Osteoblast (primary cell): Measurements from ENCODE around the gene PPFIA2. TPM values are rescaled to one million over a fixed set of nuclear protein-coding genes. Genes with fewer than 3 reads are reported as not detected.

ENCODE experiments used
- DNase-seq: peaks from one replicate; pipeline ENCODE4 v3.0.0; 2011; ENCODE audit warnings: low spot score, mixed read lengths; ENCODE audit not compliant: insufficient read length; ENCODE audit errors: missing footprints
- H2AFZ ChIP-seq: 2 replicates; pipeline ENCODE4 v1.6.0; 2011; ENCODE audit warnings: mild to moderate bottlenecking, low read length
- H3K27ac ChIP-seq: 2 replicates; pipeline ENCODE4 v1.5.1; 2011; ENCODE audit warnings: mild to moderate bottlenecking, low read depth, low read length, moderate library complexity
- H3K27me3 ChIP-seq: 2 replicates; pipeline ENCODE4 v1.6.0; 2012; ENCODE audit warnings: mild to moderate bottlenecking, control low read depth, inconsistent platforms, low read length, moderate library complexity; ENCODE audit not compliant: insufficient read depth
- H3K36me3 ChIP-seq: 2 replicates; pipeline ENCODE4 v1.5.1; 2011; ENCODE audit warnings: mild to moderate bottlenecking, low read length, control low read depth, moderate library complexity; ENCODE audit not compliant: insufficient read depth
- H3K4me1 ChIP-seq: 2 replicates; pipeline ENCODE4 v1.5.1; 2011; ENCODE audit warnings: mild to moderate bottlenecking, low read length, control low read depth, moderate library complexity; ENCODE audit not compliant: insufficient read depth
- H3K4me2 ChIP-seq: 2 replicates; pipeline ENCODE4 v1.6.0; 2011; ENCODE audit warnings: mild to moderate bottlenecking, low read length; ENCODE audit not compliant: insufficient read depth
- H3K4me3 ChIP-seq: fragments of 200-600 bp; sonication (generic); 3 replicates; pipeline ENCODE4 v1.5.1; 2012; ENCODE audit warnings: mild to moderate bottlenecking, low read length, inconsistent platforms; ENCODE audit not compliant: insufficient read depth
- H3K79me2 ChIP-seq: 2 replicates; pipeline ENCODE4 v1.6.0; 2012; ENCODE audit warnings: mild to moderate bottlenecking, low read length, control low read depth, inconsistent platforms; ENCODE audit not compliant: insufficient read depth
- H3K9me3 ChIP-seq: 2 replicates; pipeline ENCODE4 v1.5.1; 2011; ENCODE audit warnings: low read depth, low read length, control low read depth
- H4K20me1 ChIP-seq: 2 replicates; pipeline ENCODE4 v1.6.0; 2012; ENCODE audit warnings: mild to moderate bottlenecking, low read length, control low read depth; ENCODE audit not compliant: insufficient read depth
- CTCF ChIP-seq: IDR thresholded peaks from 2 replicates; pipeline ENCODE4 v1.5.1; 2011; ENCODE audit warnings: mild to moderate bottlenecking, low read depth, low read length, moderate library complexity; ENCODE audit errors: extremely low read depth
- total RNA-seq: library from RNA; depleted of rRNA; stranded (reverse); fragments of >200 nt; gene quantifications from 2 replicates; pipeline ENCODE4 v1.2.3, GENCODE V29; 2012

Gene PPFIA2
- total RNA-seq, 1 donor: 3.3 TPM

GRCh38 chr12:81300454-81300853 is 458.7 kb downstream of the PPFIA2 start:
- Histone ChIP-seq H2AFZ (no peak overlapping the region), H3K4me2 (no peak overlapping the region), H3K27me3 (no peaks in the 10 kb centered on the region), H3K4me1 (no peaks in the 10 kb centered on the region), H4K20me1 (no peaks in the 10 kb centered on the region), H3K27ac (no peak overlapping the region), H3K9me3 (no peaks in the 10 kb centered on the region), H3K36me3 (no peaks in the 10 kb centered on the region), H3K4me3 (no peak overlapping the region), H3K79me2 (no peaks in the 10 kb centered on the region)
- DNase-seq: no peak
- no peak for TF ChIP-seq CTCF

- no peaks in the 10 kb centered on the region for H3K79me2 ChIP-seq
- H3K4me3 ChIP-seq: no peak overlapping the region
- no peaks in the 10 kb centered on the region for H3K27me3 ChIP-seq
- no peak overlapping the region for H3K27ac ChIP-seq
- no peaks in the 10 kb centered on the region for H3K9me3 ChIP-seq
- no peak for DNase-seq
- no peaks in the 10 kb centered on the region for H3K4me1 ChIP-seq
- H2AFZ ChIP-seq: no peak overlapping the region
- no peaks in the 10 kb centered on the region for H3K36me3 ChIP-seq
- no peak for TF ChIP-seq CTCF
- H3K4me2 ChIP-seq: no peak overlapping the region
- H4K20me1 ChIP-seq: no peaks in the 10 kb centered on the region
Measured at GRCh38 chr12:81297601-81298000, 461.5 kb downstream of the PPFIA2 start.

GRCh38 chr12:81296556-81297305 is 462.4 kb downstream of the PPFIA2 start:
- no peak overlapping the region for H3K4me3 ChIP-seq
- H3K79me2 ChIP-seq: no peaks in the 10 kb centered on the region
- no peak overlapping the region for H2AFZ ChIP-seq
- TF ChIP-seq CTCF: no peak
- no peaks in the 10 kb centered on the region for H3K36me3 ChIP-seq
- H3K4me2 ChIP-seq: no peak overlapping the region
- no peaks in the 10 kb centered on the region for H4K20me1 ChIP-seq
- no peaks in the 10 kb centered on the region for H3K27me3 ChIP-seq
- H3K9me3 ChIP-seq: no peaks in the 10 kb centered on the region
- H3K4me1 ChIP-seq: no peaks in the 10 kb centered on the region
- no peak overlapping the region for H3K27ac ChIP-seq
- peak; percentile 2 for DNase-seq

GRCh38 chr12:81295251-81295650 is 463.9 kb downstream of the PPFIA2 start:
- H4K20me1 ChIP-seq: no peaks in the 10 kb centered on the region
- H3K4me2 ChIP-seq: no peak overlapping the region
- H3K27me3 ChIP-seq: no peaks in the 10 kb centered on the region
- DNase-seq: no peak
- no peaks in the 10 kb centered on the region for H3K36me3 ChIP-seq
- no peaks in the 10 kb centered on the region for H3K79me2 ChIP-seq
- no peak overlapping the region for H3K27ac ChIP-seq
- no peaks in the 10 kb centered on the region for H3K4me1 ChIP-seq
- H2AFZ ChIP-seq: no peak overlapping the region
- H3K4me3 ChIP-seq: no peak overlapping the region
- no peak for TF ChIP-seq CTCF
- H3K9me3 ChIP-seq: no peaks in the 10 kb centered on the region
